K562 (cell line): ENCODE data around the gene CENPC. TPM values are rescaled to one million over a fixed set of nuclear protein-coding genes. Genes with fewer than 3 reads are reported as not detected.

Experiments used
- ATAC-seq: fragments of 200-7000 bp; cut with Tn5 transposase; 3 replicates; pipeline ENCODE4 v1.9.1; 2020; ENCODE audit warnings: moderate library complexity
- BruUV-seq: library from RNA; stranded (reverse); fragments of 400-500 nt; replicated peaks from 2 replicates; lab custom pipeline; 2021; lab: Mats Ljungman, UMichigan
- CTCF ChIA-PET: fragments of 300-600 bp; formaldehyde crosslinking; extraction: SDS; loops from one replicate; lab custom pipeline; 2021; ENCODE audit warnings: low intra/inter-chr PET ratio; lab: Yijun Ruan, JAX
- POLR2A ChIA-PET: fragments of 300-600, 350-650 bp; sonication (Branson Sonifier 250); formaldehyde crosslinking; extraction: SDS; loops from one replicate; lab custom pipeline; 2021; ENCODE audit warnings: antibody characterized with exemption, inconsistent platforms; lab: Yijun Ruan, JAX
- DNase-seq, 4 experiments: peaks; one replicate each; pipeline versions ENCODE4 v3.0.0 to v3.0.0-alpha.2; 2011 to 2018; ENCODE audit warnings: low spot score in 3 of 4, mixed read lengths in 3 of 4; ENCODE audit errors: extremely low read depth in 1 of 4
- FAIRE-seq: peaks from 2 replicates; lab custom pipeline; 2011; peaks lifted over from hg19 to GRCh38; lab: Jason Lieb, UNC
- H2AFZ ChIP-seq: 2 replicates; pipeline ENCODE4 v1.6.0; 2011; ENCODE audit warnings: low read depth, low read length, control low read depth, inconsistent platforms
- H3K27ac ChIP-seq: fragments of 200-600 bp; 3 replicates; pipeline ENCODE4 v1.8.0; 2011; ENCODE audit warnings: low read depth, mild to moderate bottlenecking, control low read depth, inconsistent platforms, low read length, moderate library complexity, mixed read lengths; ENCODE audit errors: extremely low read depth
- H3K27me3 ChIP-seq, 2 experiments: fragments of 300-600 bp in 1 of 2; 2 replicates in 1 of 2; 3 replicates in 1 of 2; pipeline versions ENCODE4 v1.6.0 to v1.8.0; 2011; ENCODE audit warnings: inconsistent platforms in 2 of 2, low read length in 2 of 2, mild to moderate bottlenecking in 1 of 2, mixed read lengths in 1 of 2, moderate library complexity in 1 of 2; ENCODE audit not compliant: control insufficient read depth in 2 of 2, insufficient read depth in 2 of 2
- H3K36me3 ChIP-seq: fragments of 300-600 bp; 3 replicates; pipeline ENCODE4 v1.8.0; 2011; ENCODE audit warnings: mild to moderate bottlenecking, low read length, inconsistent platforms; ENCODE audit not compliant: control insufficient read depth, insufficient read depth
- H3K4me1 ChIP-seq, 2 experiments: fragments of 200-600 bp in 1 of 2; replicated peaks in 1 of 2; 2 replicates in 1 of 2; 3 replicates in 1 of 2; pipeline versions ENCODE4 v1.5.1 to v1.8.0; 2011; ENCODE audit warnings: inconsistent platforms in 2 of 2, low read length in 2 of 2, mild to moderate bottlenecking in 1 of 2, mixed read lengths in 1 of 2, moderate library complexity in 1 of 2; ENCODE audit not compliant: control insufficient read depth in 2 of 2, insufficient read depth in 2 of 2
- H3K4me2 ChIP-seq: 2 replicates; pipeline ENCODE4 v1.6.1; 2011; ENCODE audit warnings: low read length, control low read depth, inconsistent platforms, mixed read lengths; ENCODE audit not compliant: insufficient read depth
- H3K4me3 ChIP-seq: fragments of 200-600 bp; sonication (generic), shearing (Covaris generic); 2 replicates; pipeline ENCODE4 v1.5.1; 2016; ENCODE audit warnings: control low read depth, inconsistent platforms
- H3K79me2 ChIP-seq: fragments of 200-600 bp; 3 replicates; pipeline ENCODE4 v1.8.0; 2011; ENCODE audit warnings: low read length, inconsistent platforms; ENCODE audit not compliant: control insufficient read depth, insufficient read depth
- H3K9ac ChIP-seq, 2 experiments: 2 replicates each; pipeline versions ENCODE4 v1.6.0 to v1.6.1; 2011; ENCODE audit warnings: low read depth in 2 of 2, low read length in 2 of 2, control low read depth in 1 of 2, inconsistent platforms in 1 of 2, mild to moderate bottlenecking in 1 of 2, mixed read lengths in 1 of 2; ENCODE audit not compliant: insufficient read depth in 1 of 2
- H3K9me1 ChIP-seq: one replicate; pipeline ENCODE4 v1.6.0; 2011; ENCODE audit warnings: inconsistent platforms, mild to moderate bottlenecking, low read length, moderate library complexity; ENCODE audit not compliant: control insufficient read depth, insufficient read depth
- H3K9me3 ChIP-seq: replicated peaks from 2 replicates; pipeline ENCODE4 v1.5.1; 2011; ENCODE audit warnings: low read depth, low read length, inconsistent platforms; ENCODE audit not compliant: control insufficient read depth, insufficient read depth
- H4K20me1 ChIP-seq: replicated peaks from 2 replicates; pipeline ENCODE4 v1.6.1; 2011; ENCODE audit warnings: low read length, inconsistent platforms, mixed read lengths; ENCODE audit not compliant: control insufficient read depth, insufficient read depth
- ARID3B ChIP-seq: fragments of 250-450 bp; sonication (Bioruptor Pico); IDR thresholded peaks from 2 replicates; pipeline ENCODE4 v1.4.0; 2020; ENCODE audit warnings: borderline replicate concordance
- ATF4 ChIP-seq: fragments of 450-650 bp; formaldehyde crosslinking; IDR thresholded peaks from 2 replicates; pipeline ENCODE4 v1.4.0; 2022; ENCODE audit warnings: mild to moderate bottlenecking, moderate library complexity
- IFI16 ChIP-seq: fragments of 250-450 bp; sonication (Bioruptor Pico); IDR thresholded peaks from 2 replicates; pipeline ENCODE4 v2.1.2; 2022; ENCODE audit warnings: mild to moderate bottlenecking, inconsistent platforms
- KLF1 ChIP-seq: fragments of 450-650 bp; IDR thresholded peaks from 2 replicates; pipeline ENCODE4 v1.6.1; 2016; ENCODE audit warnings: missing genetic modification characterization, missing compliant biosample characterization
- MYNN ChIP-seq, 2 experiments: sonication (generic); formaldehyde crosslinking in 1 of 2; IDR thresholded peaks; 2 replicates each; pipeline versions ENCODE4 v1.5.0 to v1.6.1; 2016 to 2020; ENCODE audit warnings: antibody characterized with exemption in 1 of 2, missing genetic modification reagents in 1 of 2
- TEAD1 ChIP-seq, 2 experiments: fragments of 450-650 bp in 1 of 2; sonication (generic) in 1 of 2; formaldehyde crosslinking; IDR thresholded peaks; 2 replicates each; pipeline versions ENCODE4 v1.4.0 to v1.8.0; 2020 to 2022; ENCODE audit warnings: mild to moderate bottlenecking in 2 of 2, missing genetic modification reagents in 1 of 2
- TFAP4 ChIP-seq: sonication (generic); formaldehyde crosslinking; IDR thresholded peaks from 2 replicates; pipeline ENCODE4 v1.8.0; 2022; ENCODE audit warnings: missing genetic modification reagents, mild to moderate bottlenecking, moderate library complexity, borderline replicate concordance
- TRIM24 ChIP-seq, 2 experiments: fragments of 450-650 bp; IDR thresholded peaks; 2 replicates each; pipeline ENCODE4 v1.6.1; 2016
- ZFP30 ChIP-seq: fragments of 250-450 bp; sonication (Bioruptor Pico); IDR thresholded peaks from 2 replicates; pipeline ENCODE4 v1.8.0; 2022; ENCODE audit warnings: moderate library complexity, mild to moderate bottlenecking, inconsistent platforms, borderline replicate concordance
- ZNF395 ChIP-seq: fragments of 200-800 bp; sonication (Bioruptor generic); IDR thresholded peaks from 2 replicates; pipeline ENCODE4 v1.6.1; 2017; ENCODE audit warnings: missing genetic modification characterization, missing compliant biosample characterization
- ZNF592 ChIP-seq: fragments of 450-650 bp; IDR thresholded peaks from 2 replicates; pipeline ENCODE4 v1.6.1; 2017; ENCODE audit warnings: antibody characterized with exemption, mild to moderate bottlenecking
- ZNF764 ChIP-seq: fragments of 250-450 bp; sonication (Bioruptor Pico); IDR thresholded peaks from 2 replicates; pipeline ENCODE4 v1.4.0; 2020; ENCODE audit warnings: low read depth, mild to moderate bottlenecking, moderate library complexity
- in situ Hi-C: fragments of 300-500 bp; cut with MboI; formaldehyde crosslinking; loops from 4 replicates; pipeline ENCODE4 v1.15.0; 2018; ENCODE audit warnings: inconsistent platforms, mixed read lengths
- intact Hi-C: fragments of 100-400 bp; cut with micrococcal nuclease; formaldehyde crosslinking; loops from 2 replicates; pipeline ENCODE4 v1.14.2; 2022
- polyA plus RNA-seq, 8 experiments: library from polyadenylated mRNA; depleted of rRNA in 4 of 8; stranded (reverse) in 5 of 8; unstranded in 3 of 8; fragments of >200 nt; fragmentation: Nextera tagmentation in 2 of 8; fragmentation: Illumina TruSeq in 1 of 8; extraction: Ambion mirVana in 2 of 8; extraction: Trizol in 1 of 8; gene quantifications; 2 replicates each; pipeline versions ENCODE4 v1.2.1 to v1.2.3, GENCODE V29; 2011 to 2014; ENCODE audit warnings: inconsistent platforms in 1 of 8, missing spikeins in 1 of 8
- total RNA-seq, 7 experiments: library from RNA; depleted of rRNA in 6 of 7; stranded (reverse); fragments of >200 nt in 6 of 7; fragmentation: Illumina TruSeq in 2 of 7; extraction: Trizol in 2 of 7; gene quantifications; 2 replicates each; pipeline versions ENCODE4 v1.2.1 to v1.2.3, GENCODE V29; 2011 to 2021; ENCODE audit warnings: low replicate concordance in 1 of 7

Gene CENPC
- total and polyA plus RNA-seq, 9 of the 15 experiments (the other 6 are each of a cell fraction or from before 2014, with no cell fraction given) = 18.1 to 48.5 (median 30.8) TPM

GRCh38 chr4:67475155-67475554 lies 70.1 kb downstream of the CENPC start (continued):
- no peak for TF ChIP-seq ARID3B (CRISPR knock-in tag)
- no peak for TF ChIP-seq TRIM24 (IDR thresholded peaks at IDR 0.05)
- no peak for TF ChIP-seq TFAP4 (CRISPR knock-in tag)
- no peak for TF ChIP-seq MYNN (IDR thresholded peaks at IDR 0.05)
- no peak for TF ChIP-seq MYNN (CRISPR knock-in tag; IDR thresholded peaks at IDR 0.05)

- H3K27me3 ChIP-seq = no peaks in the 10 kb centered on the region
- POLR2A ChIA-PET = no interaction called here
- H3K4me3 ChIP-seq = no peak overlapping the region
- H4K20me1 ChIP-seq = no peaks in the 10 kb centered on the region
- no peak overlapping the region for H3K9ac ChIP-seq
- DNase-seq (no peak), FAIRE-seq (no peak), ATAC-seq (no peak)
- H3K79me2 ChIP-seq = no peaks in the 10 kb centered on the region
- intact Hi-C loops = no loop called here
- CTCF ChIA-PET = no interaction called here
- TSS peak; percentile 11 for BruUV-seq
- peaks cover 54% of the 10 kb centered on the region for H3K36me3 ChIP-seq
- H3K9me1 ChIP-seq = no peaks in the 10 kb centered on the region
- no peak overlapping the region for H3K4me2 ChIP-seq
- in situ Hi-C loops = no loop called here
- H2AFZ ChIP-seq = no peak overlapping the region
- H3K9me3 ChIP-seq = no peaks in the 10 kb centered on the region
- no peak overlapping the region for H3K27ac ChIP-seq
- H3K4me1 ChIP-seq = no peaks in the 10 kb centered on the region
- no peak for TF ChIP-seq ZFP30 (CRISPR knock-in tag)
- no peak for TF ChIP-seq ZNF764
- no peak for TF ChIP-seq TEAD1 (CRISPR knock-in tag; IDR thresholded peaks at IDR 0.05)
- no peak for TF ChIP-seq IFI16 (CRISPR knock-in tag)
- no peak for TF ChIP-seq ATF4 (CRISPR knock-in tag)
- TF ChIP-seq KLF1 (tag) = no peak
- no peak for TF ChIP-seq ZNF395 (CRISPR knock-in tag)
- TF ChIP-seq ZNF592 = no peak
Observed at GRCh38 chr4:67470871-67471270, 74.4 kb downstream of the CENPC start.
